GM23338 (cell line): Measurements from ENCODE around the gene CYP2J2. TPM values are rescaled to one million over a fixed set of nuclear protein-coding genes. Genes with fewer than 3 reads are reported as not detected.

Experiments
- ATAC-seq: fragments of 200-7000 bp; cut with Tn5 transposase; 3 replicates; pipeline ENCODE4 v1.9.1; 2020
- DNase-seq: peaks from one replicate; pipeline ENCODE4 v3.0.0-alpha.2; 2015; ENCODE audit warnings: low spot score
- H2AFZ ChIP-seq: fragments of 200-600 bp; sonication (generic); 2 replicates; pipeline ENCODE4 v1.8.0; 2016; ENCODE audit warnings: antibody characterized with exemption, mild to moderate bottlenecking, moderate library complexity
- H3F3A ChIP-seq: fragments of 200-600 bp; sonication (generic); replicated peaks from 2 replicates; pipeline ENCODE4 v1.8.0; 2017; ENCODE audit warnings: antibody characterized with exemption, mixed run types, low read depth
- H3K27ac ChIP-seq: fragments of 200-600 bp; sonication (generic); 2 replicates; pipeline ENCODE4 v1.6.1; 2016; ENCODE audit warnings: low read depth
- H3K27me3 ChIP-seq: fragments of 200-600 bp; sonication (generic); 2 replicates; pipeline ENCODE4 v1.8.0; 2016; ENCODE audit warnings: mild to moderate bottlenecking, mixed run types, moderate library complexity; ENCODE audit not compliant: insufficient read depth
- H3K36me3 ChIP-seq: fragments of 200-600 bp; sonication (generic); 2 replicates; pipeline ENCODE4 v1.8.0; 2016; ENCODE audit warnings: mild to moderate bottlenecking; ENCODE audit not compliant: insufficient read depth
- H3K4me1 ChIP-seq: fragments of 200-600 bp; sonication (generic); 2 replicates; pipeline ENCODE4 v1.8.0; 2016; ENCODE audit warnings: mild to moderate bottlenecking, moderate library complexity; ENCODE audit not compliant: insufficient read depth
- H3K4me2 ChIP-seq: fragments of 200-600 bp; sonication (generic); 2 replicates; pipeline ENCODE4 v1.7.1; 2017; ENCODE audit warnings: mixed run types
- H3K4me3 ChIP-seq: fragments of 200-600 bp; sonication (generic); 2 replicates; pipeline ENCODE4 v1.6.1; 2016; ENCODE audit warnings: mixed run types
- H3K79me2 ChIP-seq: fragments of 200-600 bp; sonication (generic); replicated peaks from 2 replicates; pipeline ENCODE4 v1.8.0; 2017; ENCODE audit warnings: mild to moderate bottlenecking; ENCODE audit not compliant: insufficient read depth
- H3K9me2 ChIP-seq: fragments of 200-600 bp; sonication (generic); 2 replicates; pipeline ENCODE4 v1.8.0; 2017; ENCODE audit not compliant: insufficient read depth
- H4K20me1 ChIP-seq: fragments of 200-600 bp; sonication (generic); replicated peaks from 2 replicates; pipeline ENCODE4 v1.8.0; 2017; ENCODE audit warnings: mild to moderate bottlenecking; ENCODE audit not compliant: insufficient read depth
- H3K27ac Mint-ChIP-seq: 2 replicates; pipeline ENCODE4 v1.8.0; 2020; ENCODE audit warnings: inconsistent platforms, mild to moderate bottlenecking, moderate library complexity, mixed read lengths
- H3K27me3 Mint-ChIP-seq: 3 replicates; pipeline ENCODE4 v1.8.0; 2022; ENCODE audit warnings: low read depth, mild to moderate bottlenecking, moderate library complexity, mixed read lengths, inconsistent platforms; ENCODE audit not compliant: insufficient read depth, poor library complexity
- H3K36me3 Mint-ChIP-seq: 3 replicates; pipeline ENCODE4 v1.8.0; 2021; ENCODE audit warnings: low read depth, mild to moderate bottlenecking, inconsistent platforms, moderate library complexity, mixed read lengths
- H3K4me1 Mint-ChIP-seq: 3 replicates; pipeline ENCODE4 v1.8.0; 2020; ENCODE audit warnings: mild to moderate bottlenecking, inconsistent platforms, mixed read lengths
- H3K4me3 Mint-ChIP-seq: 3 replicates; pipeline ENCODE4 v1.8.0; 2021; ENCODE audit warnings: moderate library complexity, mild to moderate bottlenecking, inconsistent platforms, mixed read lengths
- H3K9me3 Mint-ChIP-seq: 3 replicates; pipeline ENCODE4 v1.8.0; 2020; ENCODE audit warnings: moderate library complexity, mild to moderate bottlenecking, inconsistent platforms, mixed read lengths
- CREB1 ChIP-seq: fragments of 250-450 bp; sonication (Bioruptor Pico); IDR thresholded peaks from 2 replicates; pipeline ENCODE4 v1.5.0; 2020; ENCODE audit warnings: low read depth, mild to moderate bottlenecking, moderate library complexity
- CTCF ChIP-seq, 2 experiments: fragments of 200-600 bp in 1 of 2; sonication (generic) in 1 of 2; conservative IDR thresholded peaks; 2 replicates each; pipeline versions ENCODE4 v1.5.1 to v1.6.1; 2016 to 2017; ENCODE audit warnings: antibody characterized with exemption in 2 of 2, low read depth in 2 of 2, mild to moderate bottlenecking in 2 of 2, moderate library complexity in 1 of 2
- EZH2 ChIP-seq: fragments of 200-600 bp; sonication (generic); IDR thresholded peaks from one replicate; pipeline ENCODE4 v1.8.0; 2017; ENCODE audit warnings: antibody characterized with exemption, mild to moderate bottlenecking, low read depth; ENCODE audit not compliant: unreplicated experiment
- POLR2AphosphoS5 ChIP-seq: IDR thresholded peaks from 2 replicates; pipeline ENCODE4 v1.6.1; 2016; ENCODE audit warnings: antibody characterized with exemption, low read depth
- ZNF114 ChIP-seq: fragments of 250-450 bp; sonication (Bioruptor Pico); IDR thresholded peaks from 2 replicates; pipeline ENCODE4 v1.5.0; 2020; ENCODE audit warnings: mild to moderate bottlenecking, moderate library complexity
- polyA plus RNA-seq: library from polyadenylated mRNA; unstranded; fragments of >200 nt; fragmentation: Nextera tagmentation; extraction: Ambion mirVana; gene quantifications from 2 replicates; pipeline ENCODE4 v1.2.1, GENCODE V29; 2016
- total RNA-seq: library from RNA; depleted of rRNA; stranded (reverse); fragments of >200 nt; shearing (Covaris generic); gene quantifications from 2 replicates; pipeline ENCODE4 v1.2.3, GENCODE V29; 2014
- TF ChIP-seq, protein P1 (sequence below): IDR thresholded peaks from one replicate; pipeline ENCODE4 v1.6.1; 2018; ENCODE audit warnings: antibody characterized with exemption; ENCODE audit not compliant: unreplicated experiment
- TF ChIP-seq, protein P2 (sequence below): IDR thresholded peaks from 2 replicates; pipeline ENCODE4 v1.6.1; 2016; ENCODE audit warnings: antibody characterized with exemption

The CYP2J2 gene
- total and polyA plus RNA-seq, 2 experiments from 2014 or later = 1.4 to 1.5 TPM

GRCh38 chr1:59967141-59967697 is 40.6 kb upstream of the CYP2J2 start (continued):
- TF ChIP-seq CREB1 (CRISPR knock-in tag) (no peak), POLR2AphosphoS5 (no peak), ZNF114 (CRISPR knock-in tag) (no peak), EZH2 (no peak)
- TF ChIP-seq, protein P1, sequence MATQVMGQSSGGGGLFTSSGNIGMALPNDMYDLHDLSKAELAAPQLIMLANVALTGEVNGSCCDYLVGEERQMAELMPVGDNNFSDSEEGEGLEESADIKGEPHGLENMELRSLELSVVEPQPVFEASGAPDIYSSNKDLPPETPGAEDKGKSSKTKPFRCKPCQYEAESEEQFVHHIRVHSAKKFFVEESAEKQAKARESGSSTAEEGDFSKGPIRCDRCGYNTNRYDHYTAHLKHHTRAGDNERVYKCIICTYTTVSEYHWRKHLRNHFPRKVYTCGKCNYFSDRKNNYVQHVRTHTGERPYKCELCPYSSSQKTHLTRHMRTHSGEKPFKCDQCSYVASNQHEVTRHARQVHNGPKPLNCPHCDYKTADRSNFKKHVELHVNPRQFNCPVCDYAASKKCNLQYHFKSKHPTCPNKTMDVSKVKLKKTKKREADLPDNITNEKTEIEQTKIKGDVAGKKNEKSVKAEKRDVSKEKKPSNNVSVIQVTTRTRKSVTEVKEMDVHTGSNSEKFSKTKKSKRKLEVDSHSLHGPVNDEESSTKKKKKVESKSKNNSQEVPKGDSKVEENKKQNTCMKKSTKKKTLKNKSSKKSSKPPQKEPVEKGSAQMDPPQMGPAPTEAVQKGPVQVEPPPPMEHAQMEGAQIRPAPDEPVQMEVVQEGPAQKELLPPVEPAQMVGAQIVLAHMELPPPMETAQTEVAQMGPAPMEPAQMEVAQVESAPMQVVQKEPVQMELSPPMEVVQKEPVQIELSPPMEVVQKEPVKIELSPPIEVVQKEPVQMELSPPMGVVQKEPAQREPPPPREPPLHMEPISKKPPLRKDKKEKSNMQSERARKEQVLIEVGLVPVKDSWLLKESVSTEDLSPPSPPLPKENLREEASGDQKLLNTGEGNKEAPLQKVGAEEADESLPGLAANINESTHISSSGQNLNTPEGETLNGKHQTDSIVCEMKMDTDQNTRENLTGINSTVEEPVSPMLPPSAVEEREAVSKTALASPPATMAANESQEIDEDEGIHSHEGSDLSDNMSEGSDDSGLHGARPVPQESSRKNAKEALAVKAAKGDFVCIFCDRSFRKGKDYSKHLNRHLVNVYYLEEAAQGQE = no peak

- no peak overlapping the region for H2AFZ ChIP-seq
- Mint-ChIP-seq H3K4me3 (no peak overlapping the region), H3K4me1 (no peaks in the 10 kb centered on the region), H3K36me3 (no peaks in the 10 kb centered on the region), H3K27ac (no peak overlapping the region), H3K9me3 (no peaks in the 10 kb centered on the region), H3K27me3 (no peaks in the 10 kb centered on the region)
- TF ChIP-seq, protein P2, sequence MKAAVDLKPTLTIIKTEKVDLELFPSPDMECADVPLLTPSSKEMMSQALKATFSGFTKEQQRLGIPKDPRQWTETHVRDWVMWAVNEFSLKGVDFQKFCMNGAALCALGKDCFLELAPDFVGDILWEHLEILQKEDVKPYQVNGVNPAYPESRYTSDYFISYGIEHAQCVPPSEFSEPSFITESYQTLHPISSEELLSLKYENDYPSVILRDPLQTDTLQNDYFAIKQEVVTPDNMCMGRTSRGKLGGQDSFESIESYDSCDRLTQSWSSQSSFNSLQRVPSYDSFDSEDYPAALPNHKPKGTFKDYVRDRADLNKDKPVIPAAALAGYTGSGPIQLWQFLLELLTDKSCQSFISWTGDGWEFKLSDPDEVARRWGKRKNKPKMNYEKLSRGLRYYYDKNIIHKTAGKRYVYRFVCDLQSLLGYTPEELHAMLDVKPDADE = no peak
- no peak for TF ChIP-seq CTCF (conservative IDR thresholded peaks at IDR 0.05; ENCODE audit: low read depth in 2 of 2)
- TF ChIP-seq, protein P1 = no peak
- H3K9me2 ChIP-seq = no peaks in the 10 kb centered on the region
- DNase-seq (no peak), ATAC-seq (no peak)
- H3K4me3 ChIP-seq = no peak overlapping the region
- no peaks in the 10 kb centered on the region for H3K36me3 ChIP-seq
- no peaks in the 10 kb centered on the region for H4K20me1 ChIP-seq
- no peaks in the 10 kb centered on the region for H3K79me2 ChIP-seq
- H3K27ac ChIP-seq = no peak overlapping the region
- no peaks in the 10 kb centered on the region for H3K27me3 ChIP-seq
- H3K4me2 ChIP-seq = no peak overlapping the region
- H3K4me1 ChIP-seq = no peaks in the 10 kb centered on the region
- H3F3A ChIP-seq = no peaks in the 10 kb centered on the region
Observed at GRCh38 chr1:59952065-59952464, 25.5 kb upstream of the CYP2J2 start.
